ENCODE data around the gene DCAF12L2. TPM values are rescaled to one million over a fixed set of nuclear protein-coding genes. Genes with fewer than 3 reads are reported as not detected.
"Not testable (repeated sequence)": the region's sequence is repeated elsewhere in the genome, so short reads cannot be mapped to it uniquely, and the experiment has no call there.

Gene DCAF12L2
- not detected for total RNA-seq
- long read RNA-seq: 0 reads

DNA sequence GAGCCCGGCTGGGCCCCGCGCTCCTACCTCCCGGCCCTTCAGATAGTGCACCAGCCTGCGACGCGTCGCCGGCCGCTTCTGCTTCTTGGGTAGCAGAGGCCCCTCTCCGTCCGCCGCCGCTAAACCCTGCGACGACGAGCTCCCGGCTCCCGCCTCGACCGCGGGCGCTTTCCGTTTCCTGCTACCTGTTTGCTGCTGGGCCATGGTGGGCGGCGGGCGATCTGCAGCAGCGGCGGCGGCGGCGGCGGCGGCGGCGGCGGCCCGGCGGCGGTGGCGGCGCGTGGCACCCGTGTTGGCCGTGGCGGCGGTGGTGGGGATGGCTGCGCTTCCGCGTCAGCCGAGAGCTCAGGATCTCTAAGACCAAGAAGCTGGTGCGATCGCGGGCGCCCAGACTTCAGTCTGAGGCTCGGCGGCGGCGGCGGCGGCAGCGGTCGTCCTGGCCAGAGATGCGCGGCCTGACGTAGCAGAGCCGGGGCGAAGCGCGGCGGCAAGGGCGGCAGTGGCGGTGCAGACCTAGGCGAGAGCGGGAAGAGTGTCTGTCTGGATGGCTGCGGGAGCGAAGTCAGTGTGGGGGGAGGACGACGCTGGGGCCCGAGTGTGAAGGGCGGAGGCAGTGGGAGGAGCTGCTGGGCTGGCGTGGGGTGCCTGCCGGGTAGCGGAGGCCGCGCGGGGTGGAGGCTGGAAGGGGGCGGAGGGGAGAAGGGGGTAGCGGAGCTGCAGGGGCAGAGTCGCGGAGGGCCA, at the start of gene DCAF12L2:
TSS of gene DCAF12L2 (minus strand) at position 569 of the 741 bp plus-strand sequence. CDS start at position 204, 365 bp downstream.
- Histone ChIP-seq H3K27ac (no peak within 1 kb of the TSS), H3K9me3 (no peaks in the 10 kb centered on the region), H3K36me3 (no peaks in the 10 kb centered on the region), H3K27me3 (ENCODE audit: low read depth) (peaks cover 3% of the 10 kb centered on the region), H3K4me3 (no peak within 1 kb of the TSS), H3K4me1 (no peaks in the 10 kb centered on the region)
- ATAC-seq: no peak
- peak; percentile 14 for DNase-seq
- TF ChIP-seq, protein P1, sequence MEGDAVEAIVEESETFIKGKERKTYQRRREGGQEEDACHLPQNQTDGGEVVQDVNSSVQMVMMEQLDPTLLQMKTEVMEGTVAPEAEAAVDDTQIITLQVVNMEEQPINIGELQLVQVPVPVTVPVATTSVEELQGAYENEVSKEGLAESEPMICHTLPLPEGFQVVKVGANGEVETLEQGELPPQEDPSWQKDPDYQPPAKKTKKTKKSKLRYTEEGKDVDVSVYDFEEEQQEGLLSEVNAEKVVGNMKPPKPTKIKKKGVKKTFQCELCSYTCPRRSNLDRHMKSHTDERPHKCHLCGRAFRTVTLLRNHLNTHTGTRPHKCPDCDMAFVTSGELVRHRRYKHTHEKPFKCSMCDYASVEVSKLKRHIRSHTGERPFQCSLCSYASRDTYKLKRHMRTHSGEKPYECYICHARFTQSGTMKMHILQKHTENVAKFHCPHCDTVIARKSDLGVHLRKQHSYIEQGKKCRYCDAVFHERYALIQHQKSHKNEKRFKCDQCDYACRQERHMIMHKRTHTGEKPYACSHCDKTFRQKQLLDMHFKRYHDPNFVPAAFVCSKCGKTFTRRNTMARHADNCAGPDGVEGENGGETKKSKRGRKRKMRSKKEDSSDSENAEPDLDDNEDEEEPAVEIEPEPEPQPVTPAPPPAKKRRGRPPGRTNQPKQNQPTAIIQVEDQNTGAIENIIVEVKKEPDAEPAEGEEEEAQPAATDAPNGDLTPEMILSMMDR (IDR thresholded peaks at IDR 0.05): no peak
- intact Hi-C loops (cut with DNase I): no loop called here

DNA sequence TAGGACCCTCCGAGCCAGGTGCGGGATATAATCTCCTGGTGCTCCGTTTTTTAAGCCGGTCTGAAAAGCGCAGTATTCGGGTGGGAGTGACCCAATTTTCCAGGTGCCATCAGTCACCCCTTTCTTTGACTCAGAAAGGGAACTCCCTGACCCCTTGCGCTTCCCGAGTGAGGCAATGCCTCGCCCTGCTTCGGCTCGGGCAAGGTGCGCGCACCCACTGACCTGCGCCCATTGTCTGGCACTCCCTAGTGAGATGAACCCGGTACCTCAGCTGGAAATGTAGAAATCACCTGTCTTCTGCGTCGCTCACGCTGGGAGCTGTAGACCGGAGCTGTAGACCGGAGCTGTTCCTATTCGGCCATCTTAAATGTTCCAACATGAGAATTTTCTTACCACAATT, 24.8 kb upstream of the DCAF12L2 start:
- ATAC-seq, DNase-seq: not testable (repeated sequence)

DNA sequence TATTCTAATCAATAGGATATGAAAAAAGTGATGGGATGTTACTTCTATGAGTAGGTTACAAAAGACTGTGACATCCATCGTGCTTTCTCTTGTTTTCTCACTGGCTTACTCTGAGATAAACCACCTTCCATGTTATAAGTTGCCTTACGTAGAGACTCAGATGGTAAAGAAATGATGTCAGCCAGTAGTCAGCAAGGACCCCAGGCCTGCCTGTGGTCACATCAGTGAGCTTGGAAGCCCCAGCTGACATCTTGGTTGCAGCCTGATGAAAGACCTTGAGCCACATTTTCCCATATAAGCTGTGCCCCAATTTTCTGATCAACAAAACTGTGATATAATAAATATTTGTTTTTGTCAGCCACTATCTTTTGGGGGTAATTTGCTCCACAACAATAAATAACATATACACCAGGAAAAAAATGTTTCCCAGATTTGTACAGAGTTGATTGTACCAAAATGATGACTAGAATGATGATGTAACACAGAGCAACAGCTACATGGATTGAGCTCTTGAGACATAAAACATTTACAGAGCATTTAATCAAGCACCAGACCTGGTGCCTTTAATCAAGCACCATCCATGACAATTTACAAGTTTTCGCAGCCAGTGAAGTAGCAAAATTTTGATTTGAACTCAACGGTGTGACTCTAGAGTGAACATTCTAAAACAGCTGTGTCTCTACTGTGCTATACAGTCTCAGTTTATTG, 11.2 kb upstream of the DCAF12L2 start:
- intact Hi-C loops (cut with DNase I): no loop called here
- no peaks in the 10 kb centered on the region for H3K4me1 ChIP-seq
- H3K4me3 ChIP-seq: no peak overlapping the region
- no peaks in the 10 kb centered on the region for H3K27me3 ChIP-seq (ENCODE audit: low read depth)
- no peak for DNase-seq
- no peak for ATAC-seq
- H3K36me3 ChIP-seq: no peaks in the 10 kb centered on the region
- no peak overlapping the region for H3K27ac ChIP-seq
- no peaks in the 10 kb centered on the region for H3K9me3 ChIP-seq
- TF ChIP-seq, protein P1 (IDR thresholded peaks at IDR 0.05): no peak

More for the DNA sequence above, 24.8 kb upstream of the DCAF12L2 start:
- H3K4me1 ChIP-seq; H3K27ac ChIP-seq; H3K27me3 ChIP-seq (ENCODE audit: low read depth); H3K9me3 ChIP-seq; H3K4me3 ChIP-seq; H3K36me3 ChIP-seq; intact Hi-C loops (cut with DNase I): not testable (repeated sequence)

DNA sequence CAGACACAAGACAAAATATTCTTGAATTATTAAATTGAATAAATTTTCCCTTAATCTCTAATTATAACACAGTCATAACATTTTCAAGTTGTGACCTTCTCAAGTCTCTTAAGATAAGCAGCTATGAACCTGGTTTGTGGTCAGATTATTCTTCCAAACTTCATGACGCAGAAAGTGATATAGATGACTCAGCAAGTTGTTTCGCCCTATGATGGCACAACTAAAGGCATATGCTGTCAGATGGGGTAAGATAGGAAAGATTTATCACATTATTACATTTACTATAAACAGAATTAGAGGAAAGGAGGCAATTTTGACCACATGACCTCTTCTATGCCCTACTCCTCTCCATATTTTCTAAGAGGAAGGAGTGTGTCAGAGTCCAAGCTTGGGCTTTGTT, 4.6 kb upstream of the DCAF12L2 start:
- Histone ChIP-seq H3K27me3 (ENCODE audit: low read depth) (no peaks in the 10 kb centered on the region), H3K4me1 (no peaks in the 10 kb centered on the region), H3K27ac (no peak overlapping the region), H3K36me3 (no peaks in the 10 kb centered on the region), H3K4me3 (no peak overlapping the region), H3K9me3 (no peaks in the 10 kb centered on the region)
- TF ChIP-seq, protein P1 (IDR thresholded peaks at IDR 0.05): no peak
- ATAC-seq (no peak), DNase-seq (no peak)
- intact Hi-C loops (cut with DNase I): no loop called here

DNA sequence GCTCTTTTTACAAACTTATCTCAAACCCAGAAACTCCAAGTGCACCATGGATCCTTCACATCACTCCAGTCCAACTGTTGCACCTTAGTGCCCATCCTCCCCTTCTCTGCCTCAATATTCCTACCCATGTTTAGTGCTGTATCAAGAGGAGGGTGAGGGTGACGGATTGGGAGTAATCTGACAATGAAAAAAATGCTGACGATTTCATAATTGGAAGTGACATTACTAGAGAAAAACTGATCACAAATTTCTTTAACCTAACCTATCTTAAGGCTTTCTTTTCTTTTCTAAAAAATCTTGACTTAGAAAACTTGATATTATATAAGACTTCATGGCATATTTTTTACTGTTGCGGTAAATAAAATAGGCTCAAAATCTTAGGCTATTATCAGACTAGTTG, 1.5 kb upstream of the DCAF12L2 start:
- no peaks in the 10 kb centered on the region for H3K36me3 ChIP-seq
- TF ChIP-seq, protein P1 (IDR thresholded peaks at IDR 0.05): no peak
- ATAC-seq (no peak), DNase-seq (no peak)
- H3K4me3 ChIP-seq: no peak overlapping the region
- no peaks in the 10 kb centered on the region for H3K9me3 ChIP-seq
- H3K27me3 ChIP-seq (ENCODE audit: low read depth): peaks cover 3% of the 10 kb centered on the region
- no peaks in the 10 kb centered on the region for H3K4me1 ChIP-seq
- H3K27ac ChIP-seq: no peak overlapping the region
- intact Hi-C loops (cut with DNase I): no loop called here

DNA sequence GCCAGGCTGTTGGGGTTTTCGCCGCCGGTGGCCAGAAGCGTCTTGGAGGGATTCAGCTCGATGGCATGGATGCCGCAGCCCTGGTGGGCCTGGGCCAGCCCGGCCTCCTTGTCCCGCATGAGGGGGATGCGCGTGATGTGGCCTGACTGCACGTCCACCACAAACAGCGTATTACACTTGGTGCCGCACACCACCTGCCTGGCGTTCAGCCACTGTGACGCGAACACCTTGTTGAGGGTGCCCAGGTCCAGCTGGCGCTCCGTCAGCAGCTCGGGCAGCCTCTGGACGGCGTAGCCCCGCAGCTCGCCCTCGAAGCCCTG, 728 bp downstream of the DCAF12L2 start:
- intact Hi-C loops (cut with DNase I): no loop called here
- TF ChIP-seq, protein P1 (IDR thresholded peaks at IDR 0.05): no peak
- no peak for DNase-seq
- H3K9me3 ChIP-seq: no peaks in the 10 kb centered on the region
- no peak overlapping the region for H3K4me3 ChIP-seq
- no peaks in the 10 kb centered on the region for H3K36me3 ChIP-seq
- H3K27me3 ChIP-seq (ENCODE audit: low read depth): peaks cover 3% of the 10 kb centered on the region
- H3K27ac ChIP-seq: no peak overlapping the region
- ATAC-seq: no peak
- H3K4me1 ChIP-seq: no peaks in the 10 kb centered on the region
